Measurements from ENCODE around the gene CMTM4. TPM values are rescaled to one million over a fixed set of nuclear protein-coding genes. Genes with fewer than 3 reads are reported as not detected.

The CMTM4 gene
- polyA plus RNA-seq, 1 donor from 2014 or later = 27.2 TPM

- H3K27ac ChIP-seq (ENCODE audit: low read length) = no peak within 1 kb of the TSS
Measured at GRCh38 chr16:66604376-66605176, 92.0 kb downstream of the CMTM4 start, which contains the start of gene CMTM3. Gene CMTM3 (plus strand): TSS chr16:66604704. CDS start chr16:66604806, 102 bp downstream.

More at GRCh38 chr16:66604376-66605176, 92.0 kb downstream of the CMTM4 start, which contains the start of gene CMTM3:
- Histone ChIP-seq H3K4me3 (ENCODE audit: low read length) (peak within 1 kb of the TSS; percentile 74), H3K4me2 (ENCODE audit: low read length) (peak within 1 kb of the TSS; percentile 55), H3K9me2 (ENCODE audit: insufficient read depth, low read length) (no peaks in the 10 kb centered on the region), H3K79me2 (replicated peaks; ENCODE audit: insufficient read depth, low read length) (no peaks in the 10 kb centered on the region), H4K20me1 (ENCODE audit: insufficient read depth) (no peaks in the 10 kb centered on the region), H3K36me3 (ENCODE audit: insufficient read depth, low read length) (no peaks in the 10 kb centered on the region), H3K9ac (ENCODE audit: low read length) (peak within 1 kb of the TSS; percentile 65), H2AFZ (ENCODE audit: low read depth, low read length) (peak within 1 kb of the TSS; percentile 59), H3F3A (ENCODE audit: insufficient read depth, low read length, poor library complexity, severe bottlenecking) (no peaks in the 10 kb centered on the region), H3K27me3 (ENCODE audit: insufficient read depth, low read depth, low read length) (no peaks in the 10 kb centered on the region), H3K9me3 (ENCODE audit: low read length) (no peaks in the 10 kb centered on the region)
- TF ChIP-seq CTCF (IDR thresholded peaks at IDR 0.05; ENCODE audit: poor library complexity, severe bottlenecking) (peak; percentile 77), EZH2 (IDR thresholded peaks at IDR 0.05; ENCODE audit: borderline replicate concordance, insufficient read depth, low read length, poor library complexity, severe bottlenecking) (no peak), SMC3 (conservative IDR thresholded peaks at IDR 0.05; ENCODE audit: poor library complexity) (peak; percentile 67), POLR2AphosphoS5 (IDR thresholded peaks at IDR 0.05) (no peak), EP300 (conservative IDR thresholded peaks at IDR 0.05; ENCODE audit: poor library complexity, severe bottlenecking) (no peak), REST (IDR thresholded peaks at IDR 0.05; ENCODE audit: borderline replicate concordance) (no peak), MXI1 (conservative IDR thresholded peaks at IDR 0.05; ENCODE audit: poor library complexity, severe bottlenecking) (no peak), TAF1 (IDR thresholded peaks at IDR 0.05; ENCODE audit: low read depth) (no peak), RAD21 (conservative IDR thresholded peaks at IDR 0.05) (peak; percentile 56)
